Rectal smooth muscle tissue (tissue), 1 donor: ENCODE measurements around the gene MCL1.

Experiments used
- H3K27ac ChIP-seq: one replicate; pipeline ENCODE4 v1.7.0; 2013; ENCODE audit warnings: low read depth, low read length, inconsistent platforms
- H3K27me3 ChIP-seq: one replicate; pipeline ENCODE4 v1.7.0; 2013; ENCODE audit warnings: low read length; ENCODE audit not compliant: control insufficient read depth, insufficient read depth
- H3K36me3 ChIP-seq: one replicate; pipeline ENCODE4 v1.7.0; 2013; ENCODE audit warnings: low read length; ENCODE audit not compliant: control insufficient read depth, insufficient read depth
- H3K4me1 ChIP-seq: one replicate; pipeline ENCODE4 v1.7.0; 2013; ENCODE audit warnings: low read length; ENCODE audit not compliant: control insufficient read depth, insufficient read depth
- H3K4me3 ChIP-seq: one replicate; pipeline ENCODE4 v1.7.0; 2013; ENCODE audit warnings: low read length
- H3K9ac ChIP-seq: one replicate; pipeline ENCODE4 v1.7.0; 2013; ENCODE audit warnings: low read length

MCL1 gene

GRCh38 chr1:150564051-150564991 lies 15.1 kb downstream of the MCL1 start:
- H3K4me1 ChIP-seq, result peaks cover 61% of the 10 kb centered on the region
- H3K36me3 ChIP-seq, result no peaks in the 10 kb centered on the region
- H3K27ac ChIP-seq, result peak overlapping the region; percentile 100
- no peak overlapping the region for H3K4me3 ChIP-seq
- H3K9ac ChIP-seq, result peak overlapping the region; percentile 19
- no peaks in the 10 kb centered on the region for H3K27me3 ChIP-seq

DNA sequence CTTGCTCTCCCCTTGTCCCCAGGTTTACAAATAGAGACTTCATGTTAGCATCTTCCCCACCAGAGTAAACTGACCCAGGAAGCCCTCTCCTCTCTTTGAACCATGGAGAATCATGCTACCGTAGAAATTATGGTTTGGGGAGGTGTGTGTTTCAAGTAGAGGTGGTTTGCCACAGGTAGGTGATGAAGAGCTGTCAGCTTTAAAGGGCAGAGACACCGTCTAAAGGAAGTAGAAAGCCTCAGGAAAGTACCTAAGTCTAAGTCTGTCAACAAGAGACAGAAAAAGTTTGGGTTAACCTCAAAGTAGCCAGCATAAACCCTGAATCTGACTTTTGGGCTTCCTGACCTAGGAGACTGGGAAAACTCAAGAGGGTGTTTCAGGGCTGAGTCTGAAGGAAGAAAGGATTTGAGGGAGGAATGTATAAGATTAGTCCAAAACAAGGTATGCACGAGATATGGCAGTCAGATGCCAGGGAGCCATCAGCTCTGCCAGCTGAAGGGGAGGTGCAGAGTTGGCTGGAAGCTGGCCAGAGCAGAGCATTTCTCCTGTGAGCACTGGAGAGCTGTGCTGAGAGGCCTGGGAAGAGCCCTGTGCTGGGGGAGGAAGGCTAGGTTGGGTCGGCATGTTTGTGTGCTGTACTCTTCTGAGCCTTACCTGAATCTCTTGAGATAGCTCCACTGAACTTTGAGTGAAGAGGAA lies 15.9 kb downstream of the MCL1 start:
- Histone ChIP-seq H3K27me3 (no peaks in the 10 kb centered on the region), H3K36me3 (no peaks in the 10 kb centered on the region), H3K4me1 (peaks cover 56% of the 10 kb centered on the region), H3K9ac (peak overlapping the region; percentile 45), H3K27ac (peak overlapping the region; percentile 100), H3K4me3 (peak overlapping the region; percentile 51)

GRCh38 chr1:150562446-150563339 lies 16.7 kb downstream of the MCL1 start:
- Histone ChIP-seq H3K36me3 (no peaks in the 10 kb centered on the region), H3K27me3 (no peaks in the 10 kb centered on the region), H3K9ac (peak overlapping the region; percentile 45), H3K4me1 (peaks cover 49% of the 10 kb centered on the region), H3K4me3 (peak overlapping the region; percentile 86), H3K27ac (peak overlapping the region; percentile 100)

- Histone ChIP-seq H3K27me3 (no peaks in the 10 kb centered on the region), H3K9ac (peak overlapping the region; percentile 95), H3K4me1 (peaks cover 43% of the 10 kb centered on the region)
Measured at GRCh38 chr1:150561974-150562445, 17.4 kb downstream of the MCL1 start.

DNA sequence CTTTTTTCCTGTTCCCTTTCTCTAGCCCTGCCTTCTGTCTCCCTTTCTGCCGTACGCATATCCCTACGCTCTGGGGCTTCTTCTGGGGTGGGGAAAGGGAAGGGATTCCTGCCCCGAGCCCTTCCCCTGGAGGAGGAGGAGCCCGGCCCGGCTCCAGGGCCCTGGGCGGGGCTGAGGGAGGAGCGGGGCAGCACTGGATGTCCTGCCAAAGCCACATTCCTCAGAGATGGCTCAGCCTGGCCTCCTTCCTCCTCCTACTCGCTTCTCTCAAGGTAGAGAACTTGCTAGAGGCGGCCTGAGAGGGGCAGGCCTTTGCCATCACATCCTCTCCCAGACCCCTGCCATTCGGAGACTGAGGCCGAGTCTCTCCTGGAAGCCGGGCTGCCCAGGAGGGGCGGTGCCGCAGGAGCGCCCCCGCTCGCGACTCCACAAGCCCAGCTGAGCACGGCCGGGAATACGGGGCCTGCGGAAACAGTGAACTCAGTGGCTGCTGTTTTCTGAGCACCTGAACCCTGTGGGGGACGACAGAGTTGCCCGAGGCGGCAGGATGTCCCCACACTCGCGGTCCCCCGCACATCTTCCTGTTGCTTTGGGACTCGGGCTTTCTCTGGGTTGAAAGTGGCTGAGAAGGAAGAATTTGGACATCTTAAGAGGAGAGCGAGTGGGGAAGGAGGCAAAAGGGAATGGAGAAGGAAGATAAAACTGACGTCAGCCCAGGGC lies 18.0 kb downstream of the MCL1 start:
- H3K4me3 ChIP-seq, result peak overlapping the region; percentile 86
- peak overlapping the region; percentile 95 for H3K9ac ChIP-seq
- H3K27me3 ChIP-seq, result no peaks in the 10 kb centered on the region
- no peaks in the 10 kb centered on the region for H3K36me3 ChIP-seq
- H3K4me1 ChIP-seq, result peaks cover 43% of the 10 kb centered on the region
- H3K27ac ChIP-seq, result peak overlapping the region; percentile 100

More at GRCh38 chr1:150561974-150562445, 17.4 kb downstream of the MCL1 start:
- H3K4me3 ChIP-seq, result peak overlapping the region; percentile 86
- no peaks in the 10 kb centered on the region for H3K36me3 ChIP-seq
- peak overlapping the region; percentile 100 for H3K27ac ChIP-seq

DNA sequence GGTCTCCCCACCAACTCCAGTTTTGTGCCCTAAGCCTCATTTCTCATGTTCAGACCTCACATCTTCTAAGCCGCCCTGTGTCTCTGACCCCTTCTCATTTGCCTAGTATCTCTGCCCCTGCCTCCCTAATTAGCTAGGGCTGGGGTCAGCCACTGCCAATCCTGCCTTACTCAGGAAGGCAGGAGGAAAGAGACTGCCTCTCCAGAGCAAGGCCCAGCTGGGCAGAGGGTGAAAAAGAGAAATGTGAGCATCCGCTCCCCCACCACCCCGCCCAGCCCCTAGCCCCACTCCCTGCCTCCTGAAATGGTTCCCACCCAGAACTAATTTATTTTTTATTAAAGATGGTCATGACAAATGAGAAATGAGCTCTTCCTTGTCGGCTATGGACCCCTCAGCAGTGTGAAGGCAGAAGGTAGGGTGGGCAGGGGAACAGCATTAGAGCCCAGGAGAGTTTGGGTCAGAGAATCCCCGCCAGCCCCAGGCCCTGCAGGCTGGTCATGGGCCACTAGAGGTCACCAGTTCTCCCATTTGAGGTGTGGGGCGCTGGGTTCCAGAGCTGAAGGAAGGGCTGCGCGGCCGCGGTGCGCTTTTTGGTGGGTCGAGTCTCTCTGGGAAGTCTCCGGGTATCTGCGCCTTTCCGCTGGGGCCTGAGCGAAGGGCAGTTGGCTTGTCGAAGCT lies 18.7 kb downstream of the MCL1 start:
- Histone ChIP-seq H3K4me1 (peaks cover 43% of the 10 kb centered on the region), H3K9ac (peak overlapping the region; percentile 81), H3K27ac (peak overlapping the region; percentile 100), H3K27me3 (no peaks in the 10 kb centered on the region), H3K36me3 (peaks cover under 1% of the 10 kb centered on the region), H3K4me3 (peak overlapping the region; percentile 86)

- Histone ChIP-seq H3K4me1 (peaks cover 40% of the 10 kb centered on the region), H3K27ac (peak overlapping the region; percentile 100), H3K4me3 (peak overlapping the region; percentile 86), H3K36me3 (peaks cover 5% of the 10 kb centered on the region), H3K9ac (no peak overlapping the region), H3K27me3 (no peaks in the 10 kb centered on the region)
Measured at GRCh38 chr1:150560011-150560438, 19.4 kb downstream of the MCL1 start.

DNA sequence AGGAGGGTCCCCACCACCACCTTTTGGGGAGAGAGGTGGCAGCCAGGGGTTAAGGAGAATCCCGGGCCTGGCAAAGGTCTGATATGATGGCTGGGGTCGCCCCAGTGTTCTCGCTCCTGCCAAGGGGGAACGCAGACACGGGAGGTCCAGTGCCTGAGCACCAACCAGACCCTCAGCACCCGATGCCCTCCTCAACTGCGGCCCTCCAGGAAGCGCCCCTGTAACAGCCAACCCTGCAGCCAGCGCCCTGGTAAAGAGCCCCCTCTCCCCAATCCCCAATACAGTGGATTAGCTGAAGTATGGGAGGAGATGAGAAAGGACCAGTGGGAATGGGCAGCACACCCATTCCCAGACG lies 19.8 kb downstream of the MCL1 start:
- Histone ChIP-seq H3K36me3 (peaks cover 5% of the 10 kb centered on the region), H3K27ac (peak overlapping the region; percentile 27), H3K27me3 (no peaks in the 10 kb centered on the region), H3K4me1 (peaks cover 36% of the 10 kb centered on the region), H3K9ac (no peak overlapping the region), H3K4me3 (peak overlapping the region; percentile 86)

DNA sequence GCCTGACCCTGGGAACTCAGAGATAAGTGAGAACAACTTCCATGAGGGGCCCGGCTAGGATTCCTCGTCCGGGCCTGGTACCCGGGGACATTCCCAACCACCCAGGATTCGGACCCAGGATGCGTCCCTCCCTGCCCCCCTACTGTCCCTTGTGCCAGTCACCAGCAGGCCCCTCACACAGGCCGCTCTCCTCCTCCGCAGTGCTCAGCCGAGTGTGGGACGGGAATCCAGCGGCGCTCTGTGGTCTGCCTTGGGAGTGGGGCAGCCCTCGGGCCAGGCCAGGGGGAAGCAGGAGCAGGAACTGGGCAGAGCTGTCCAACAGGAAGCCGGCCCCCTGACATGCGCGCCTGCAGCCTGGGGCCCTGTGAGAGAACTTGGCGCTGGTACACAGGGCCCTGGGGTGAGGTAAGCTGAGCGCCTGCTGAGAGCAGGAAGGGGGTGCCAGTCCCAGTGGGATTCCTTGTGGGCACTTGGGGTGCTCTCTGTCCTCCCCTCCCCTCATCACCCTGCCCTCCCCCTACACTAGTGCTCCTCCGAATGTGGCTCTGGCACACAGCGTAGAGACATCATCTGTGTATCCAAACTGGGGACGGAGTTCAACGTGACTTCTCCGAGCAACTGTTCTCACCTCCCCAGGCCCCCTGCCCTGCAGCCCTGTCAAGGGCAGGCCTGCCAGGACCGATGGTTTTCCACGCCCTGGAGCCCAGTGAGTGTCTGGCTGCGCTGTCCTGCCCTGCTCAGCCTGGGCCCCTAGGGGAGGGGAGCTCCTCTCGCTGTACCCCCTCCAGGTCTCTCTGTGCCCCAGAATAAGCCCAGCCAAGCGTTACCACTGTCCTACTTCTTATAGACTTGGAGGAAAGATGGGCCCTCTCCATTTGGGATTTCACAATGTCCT lies 20.4 kb downstream of the MCL1 start:
- Histone ChIP-seq H3K9ac (no peak overlapping the region), H3K27me3 (no peaks in the 10 kb centered on the region), H3K36me3 (peaks cover 5% of the 10 kb centered on the region), H3K4me3 (no peak overlapping the region), H3K4me1 (peaks cover 32% of the 10 kb centered on the region), H3K27ac (peak overlapping the region; percentile 27)

DNA sequence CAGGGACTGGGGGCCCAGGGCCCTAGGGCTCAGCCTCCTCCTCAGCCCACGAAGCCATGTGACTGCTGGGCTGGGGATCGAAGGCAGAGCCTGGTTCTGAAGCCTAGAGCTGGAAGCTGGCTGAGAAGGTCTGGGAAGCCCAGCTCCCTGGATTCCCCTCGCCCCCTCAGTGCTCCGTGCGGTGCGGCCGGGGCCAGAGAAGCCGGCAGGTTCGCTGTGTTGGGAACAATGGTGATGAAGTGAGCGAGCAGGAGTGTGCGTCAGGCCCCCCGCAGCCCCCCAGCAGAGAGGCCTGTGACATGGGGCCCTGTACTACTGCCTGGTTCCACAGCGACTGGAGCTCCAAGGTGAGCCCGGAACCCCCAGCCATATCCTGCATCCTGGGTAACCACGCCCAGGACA lies 21.1 kb downstream of the MCL1 start:
- no peak overlapping the region for H3K27ac ChIP-seq
- H3K4me1 ChIP-seq, result peaks cover 25% of the 10 kb centered on the region
- no peak overlapping the region for H3K9ac ChIP-seq
- no peaks in the 10 kb centered on the region for H3K27me3 ChIP-seq
- H3K36me3 ChIP-seq, result peaks cover 5% of the 10 kb centered on the region
- H3K4me3 ChIP-seq, result no peak overlapping the region
